ENCODE data around the gene MAP3K3.
A peak's percentile ranks its signal among the peaks of the same experiment; 100 is the strongest.

The MAP3K3 gene

GRCh38 chr17:63653050-63653449, 30.8 kb downstream of the MAP3K3 start:
- ATAC-seq: no peak

GRCh38 chr17:63657786-63658185, 35.6 kb downstream of the MAP3K3 start:
- no peak for ATAC-seq

- no peak for ATAC-seq
Measured at GRCh38 chr17:63658366-63658765, 36.1 kb downstream of the MAP3K3 start.

- no peak for ATAC-seq
Measured at GRCh38 chr17:63659850-63660249, 37.6 kb downstream of the MAP3K3 start.

GRCh38 chr17:63665527-63666214, 43.5 kb downstream of the MAP3K3 start:
- no peak for ATAC-seq

- no peak for ATAC-seq
Measured at GRCh38 chr17:63672856-63673255, 50.6 kb downstream of the MAP3K3 start.

- no peak for ATAC-seq
Measured at GRCh38 chr17:63675231-63675606, 53.0 kb downstream of the MAP3K3 start.

GRCh38 chr17:63675607-63676546, 53.7 kb downstream of the MAP3K3 start:
- ATAC-seq: no peak

GRCh38 chr17:63676584-63676983, 54.4 kb downstream of the MAP3K3 start:
- no peak for ATAC-seq

GRCh38 chr17:63679214-63679613, 57.0 kb downstream of the MAP3K3 start:
- ATAC-seq: no peak

- ATAC-seq: no peak
Measured at GRCh38 chr17:63680700-63681099, 58.5 kb downstream of the MAP3K3 start.

GRCh38 chr17:63681530-63681929, 59.3 kb downstream of the MAP3K3 start:
- ATAC-seq: no peak

- no peak for ATAC-seq
Measured at GRCh38 chr17:63682441-63682840, 60.2 kb downstream of the MAP3K3 start.

GRCh38 chr17:63682981-63683380, 60.8 kb downstream of the MAP3K3 start:
- ATAC-seq: no peak

- ATAC-seq: no peak
Measured at GRCh38 chr17:63685041-63685440, 62.8 kb downstream of the MAP3K3 start.

- ATAC-seq: no peak
Measured at GRCh38 chr17:63685578-63685977, 63.4 kb downstream of the MAP3K3 start.

GRCh38 chr17:63686138-63686685, 64.0 kb downstream of the MAP3K3 start:
- ATAC-seq: peak; percentile 74 to 82

- peak; percentile 35 to 36 for ATAC-seq
Measured at GRCh38 chr17:63688396-63689020, 66.3 kb downstream of the MAP3K3 start.

- ATAC-seq: no peak
Measured at GRCh38 chr17:63689479-63689878, 67.3 kb downstream of the MAP3K3 start.

- ATAC-seq: no peak
Measured at GRCh38 chr17:63692195-63692816, 70.1 kb downstream of the MAP3K3 start.

- no peak for ATAC-seq
Measured at GRCh38 chr17:63693411-63694113, 71.3 kb downstream of the MAP3K3 start.

Measured in activated CD4-positive, CD25-positive, alpha-beta regulatory T cell treated with anti-CD3 and anti-CD28 coated beads, Interleukin-2, amount 50 U/mL, for 24 hours (primary cell).